ENCODE data around the gene TYROBP.
A peak's percentile ranks its signal among the peaks of the same experiment; 100 is the strongest.

TYROBP gene

GRCh38 chr19:35905178-35905727, 2.8 kb downstream of the TYROBP start:
- no peak for TF ChIP-seq CTCF (IDR thresholded peaks at IDR 0.05; ENCODE audit: low read depth, low read length)
- H3K4me3 ChIP-seq (ENCODE audit: low read depth, low read length), result no peak overlapping the region
- DNase-seq, result no peak
- no peaks in the 10 kb centered on the region for H3K9me3 ChIP-seq (ENCODE audit: severe bottlenecking)
- H3K36me3 ChIP-seq, result no peaks in the 10 kb centered on the region
- no peak overlapping the region for H3K27ac ChIP-seq
- no peaks in the 10 kb centered on the region for H3K27me3 ChIP-seq (ENCODE audit: insufficient read depth, low read depth, severe bottlenecking)

GRCh38 chr19:35904311-35905068, 3.6 kb downstream of the TYROBP start:
- no peak for DNase-seq
- Histone ChIP-seq H3K27ac (no peak overlapping the region), H3K9me3 (ENCODE audit: severe bottlenecking) (no peaks in the 10 kb centered on the region), H3K27me3 (ENCODE audit: insufficient read depth, low read depth, severe bottlenecking) (no peaks in the 10 kb centered on the region), H3K36me3 (no peaks in the 10 kb centered on the region), H3K4me3 (ENCODE audit: low read depth, low read length) (no peak overlapping the region)
- no peak for TF ChIP-seq CTCF (IDR thresholded peaks at IDR 0.05; ENCODE audit: low read depth, low read length)

- H3K27ac ChIP-seq, result no peak overlapping the region
- DNase-seq, result no peak
- H3K27me3 ChIP-seq (ENCODE audit: insufficient read depth, low read depth, severe bottlenecking), result no peaks in the 10 kb centered on the region
- no peaks in the 10 kb centered on the region for H3K36me3 ChIP-seq
- no peak for TF ChIP-seq CTCF (IDR thresholded peaks at IDR 0.05; ENCODE audit: low read depth, low read length)
- no peaks in the 10 kb centered on the region for H3K9me3 ChIP-seq (ENCODE audit: severe bottlenecking)
- no peak overlapping the region for H3K4me3 ChIP-seq (ENCODE audit: low read depth, low read length)
These were observed 4.4 kb downstream of the TYROBP start for GRCh38 chr19:35903550-35904179.

- no peak overlapping the region for H3K27ac ChIP-seq
- H3K27me3 ChIP-seq (ENCODE audit: insufficient read depth, low read depth, severe bottlenecking), result no peaks in the 10 kb centered on the region
- no peak for DNase-seq
- no peak for TF ChIP-seq CTCF (IDR thresholded peaks at IDR 0.05; ENCODE audit: low read depth, low read length)
- no peak overlapping the region for H3K4me3 ChIP-seq (ENCODE audit: low read depth, low read length)
- peaks cover 1% of the 10 kb centered on the region for H3K36me3 ChIP-seq
- no peaks in the 10 kb centered on the region for H3K9me3 ChIP-seq (ENCODE audit: severe bottlenecking)
These were observed 5.1 kb downstream of the TYROBP start for GRCh38 chr19:35902870-35903475.

GRCh38 chr19:35901854-35902661, 6.0 kb downstream of the TYROBP start, which contains the start of gene HCST:
Gene HCST, plus strand, starts transcription at chr19:35902529. Its CDS starts 65 bp downstream, at chr19:35902594.
- no peak for TF ChIP-seq CTCF (IDR thresholded peaks at IDR 0.05; ENCODE audit: low read depth, low read length)
- Histone ChIP-seq H3K4me3 (ENCODE audit: low read depth, low read length) (no peak within 1 kb of the TSS), H3K9me3 (ENCODE audit: severe bottlenecking) (no peaks in the 10 kb centered on the region), H3K27ac (no peak within 1 kb of the TSS), H3K27me3 (ENCODE audit: insufficient read depth, low read depth, severe bottlenecking) (no peaks in the 10 kb centered on the region), H3K36me3 (peaks cover 11% of the 10 kb centered on the region)
- DNase-seq, result peak; percentile 34

Data from WERI-Rb-1 (cell line).